Measurements from ENCODE around the gene CUX1.

DNA sequence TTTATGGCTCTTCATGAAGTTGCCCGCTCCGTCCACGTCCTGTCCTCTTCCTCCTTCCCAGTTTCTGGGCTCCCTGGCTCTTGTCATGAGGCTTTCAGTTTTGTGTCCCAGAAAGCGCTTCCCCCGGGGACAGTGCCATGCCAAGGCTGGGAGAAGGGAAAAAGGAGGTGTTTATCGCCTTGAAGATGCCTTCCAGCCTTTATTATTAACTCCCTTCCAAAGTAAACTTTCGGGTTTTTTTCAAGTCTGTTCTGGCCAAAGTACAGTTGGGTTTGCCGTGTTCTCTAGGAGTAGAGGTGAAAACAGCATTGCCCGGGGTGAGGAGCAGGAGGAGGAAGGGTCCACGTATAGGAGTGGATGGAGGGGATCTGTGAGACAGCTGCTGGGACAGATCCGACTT lies 117.2 kb downstream of the CUX1 start:
- TF ChIP-seq CTCF (conservative IDR thresholded peaks at IDR 0.05 in 1 of 2, IDR thresholded peaks at IDR 0.05 in 1 of 2; ENCODE audit: low read depth in 1 of 2, low read length in 2 of 2) (no peak), EZH2 (IDR thresholded peaks at IDR 0.05; ENCODE audit: low read length, missing control alignments) (no peak)

All from fibroblast of lung (primary cell).